Mesenchymal stem cell (in vitro differentiated cells and primary cell): ENCODE results near the gene STK16.

Source experiments
- DNase-seq: peaks from one replicate; pipeline ENCODE4 v3.0.0-alpha.2; 2013
- H2AFZ ChIP-seq: one replicate; pipeline ENCODE4 v1.6.1; 2013; ENCODE audit warnings: low read depth, mild to moderate bottlenecking, control low read depth, inconsistent platforms, low read length, moderate library complexity
- H2AK5ac ChIP-seq: 2 replicates; pipeline ENCODE4 v1.6.1; 2013; ENCODE audit warnings: low read length, moderate library complexity, mild to moderate bottlenecking, inconsistent platforms; ENCODE audit not compliant: severe bottlenecking
- H2BK120ac ChIP-seq: one replicate; pipeline ENCODE4 v1.6.1; 2013; ENCODE audit warnings: low read depth, mild to moderate bottlenecking, inconsistent platforms, low read length, moderate library complexity
- H2BK12ac ChIP-seq, 2 experiments: one replicate each; pipeline ENCODE4 v1.6.1; 2013; ENCODE audit warnings: inconsistent platforms in 2 of 2, low read length in 2 of 2, mild to moderate bottlenecking in 2 of 2, moderate library complexity in 2 of 2, control low read depth in 1 of 2
- H2BK15ac ChIP-seq: one replicate; pipeline ENCODE4 v1.6.1; 2013; ENCODE audit warnings: mild to moderate bottlenecking, low read depth, inconsistent platforms; ENCODE audit not compliant: poor library complexity, severe bottlenecking
- H2BK5ac ChIP-seq: 2 replicates; pipeline ENCODE4 v1.6.1; 2013; ENCODE audit warnings: low read depth, mild to moderate bottlenecking, low read length, control low read depth, inconsistent platforms; ENCODE audit not compliant: poor library complexity, severe bottlenecking
- H3K14ac ChIP-seq, 2 experiments: one replicate each; pipeline ENCODE4 v1.6.1; 2013; ENCODE audit warnings: inconsistent platforms in 2 of 2, low read length in 2 of 2, control low read depth in 1 of 2, mild to moderate bottlenecking in 1 of 2, moderate library complexity in 1 of 2
- H3K18ac ChIP-seq, 2 experiments: one replicate each; pipeline ENCODE4 v1.6.1; 2013; ENCODE audit warnings: inconsistent platforms in 2 of 2, low read length in 2 of 2, control low read depth in 1 of 2, low read depth in 1 of 2, mild to moderate bottlenecking in 1 of 2
- H3K23ac ChIP-seq, 2 experiments: one replicate each; pipeline ENCODE4 v1.6.1; 2013; ENCODE audit warnings: inconsistent platforms in 2 of 2, low read length in 2 of 2, mild to moderate bottlenecking in 2 of 2, moderate library complexity in 2 of 2, control low read depth in 1 of 2
- H3K27ac ChIP-seq: 2 replicates; pipeline ENCODE4 v1.5.1; 2013; ENCODE audit warnings: mild to moderate bottlenecking, moderate library complexity, low read length, control low read depth, inconsistent platforms; ENCODE audit not compliant: poor library complexity, severe bottlenecking
- H3K27me3 ChIP-seq, 2 experiments: 2 replicates each; pipeline versions ENCODE4 v1.6.1 to v1.7.0; 2013; ENCODE audit warnings: low read length in 2 of 2, mild to moderate bottlenecking in 2 of 2, moderate library complexity in 2 of 2, control low read depth in 1 of 2, inconsistent platforms in 1 of 2; ENCODE audit not compliant: control insufficient read depth in 1 of 2, insufficient read depth in 1 of 2
- H3K36me3 ChIP-seq, 2 experiments: 2 replicates each; pipeline versions ENCODE4 v1.6.1 to v1.7.0; 2013; ENCODE audit warnings: low read length in 2 of 2, control low read depth in 1 of 2, inconsistent platforms in 1 of 2, low read depth in 1 of 2, mild to moderate bottlenecking in 1 of 2; ENCODE audit not compliant: insufficient read depth in 2 of 2, control insufficient read depth in 1 of 2
- H3K4ac ChIP-seq, 2 experiments: one replicate each; pipeline ENCODE4 v1.6.1; 2013; ENCODE audit warnings: inconsistent platforms in 2 of 2, low read length in 2 of 2, mild to moderate bottlenecking in 2 of 2, moderate library complexity in 2 of 2, control low read depth in 1 of 2, low read depth in 1 of 2
- H3K4me1 ChIP-seq: 2 replicates; pipeline ENCODE4 v1.6.1; 2013; ENCODE audit warnings: low read depth, low read length, control low read depth; ENCODE audit not compliant: control insufficient read depth, insufficient read depth
- H3K4me2 ChIP-seq: 2 replicates; pipeline ENCODE4 v1.6.1; 2013; ENCODE audit warnings: low read length, mild to moderate bottlenecking, inconsistent platforms; ENCODE audit not compliant: poor library complexity, severe bottlenecking
- H3K4me3 ChIP-seq, 2 experiments: 2 replicates each; pipeline versions ENCODE4 v1.5.1 to v1.7.0; 2013; ENCODE audit warnings: low read length in 2 of 2, mild to moderate bottlenecking in 2 of 2, control low read depth in 1 of 2, low read depth in 1 of 2; ENCODE audit not compliant: insufficient read depth in 1 of 2
- H3K79me1 ChIP-seq: replicated peaks from 2 replicates; pipeline ENCODE4 v1.6.1; 2013; ENCODE audit warnings: mild to moderate bottlenecking, control low read depth, low read length, inconsistent platforms; ENCODE audit not compliant: poor library complexity, severe bottlenecking
- H3K9ac ChIP-seq: 2 replicates; pipeline ENCODE4 v1.7.0; 2013; ENCODE audit warnings: mild to moderate bottlenecking, low read length, moderate library complexity
- H3K9me3 ChIP-seq: 2 replicates; pipeline ENCODE4 v1.7.0; 2013; ENCODE audit warnings: mild to moderate bottlenecking, low read length; ENCODE audit not compliant: control insufficient read depth
- H4K8ac ChIP-seq: one replicate; pipeline ENCODE4 v1.6.1; 2013; ENCODE audit warnings: inconsistent platforms, mild to moderate bottlenecking, low read length, moderate library complexity
- H4K91ac ChIP-seq: one replicate; pipeline ENCODE4 v1.6.1; 2013; ENCODE audit warnings: mild to moderate bottlenecking, low read length, inconsistent platforms
- WGBS: methylation state at CpG from one replicate; pipeline ENCODE4 v1.1.7; 2013; ENCODE audit warnings: mixed read lengths; 5-methylcytosine and 5-hydroxymethylcytosine counted together

The STK16 gene

DNA sequence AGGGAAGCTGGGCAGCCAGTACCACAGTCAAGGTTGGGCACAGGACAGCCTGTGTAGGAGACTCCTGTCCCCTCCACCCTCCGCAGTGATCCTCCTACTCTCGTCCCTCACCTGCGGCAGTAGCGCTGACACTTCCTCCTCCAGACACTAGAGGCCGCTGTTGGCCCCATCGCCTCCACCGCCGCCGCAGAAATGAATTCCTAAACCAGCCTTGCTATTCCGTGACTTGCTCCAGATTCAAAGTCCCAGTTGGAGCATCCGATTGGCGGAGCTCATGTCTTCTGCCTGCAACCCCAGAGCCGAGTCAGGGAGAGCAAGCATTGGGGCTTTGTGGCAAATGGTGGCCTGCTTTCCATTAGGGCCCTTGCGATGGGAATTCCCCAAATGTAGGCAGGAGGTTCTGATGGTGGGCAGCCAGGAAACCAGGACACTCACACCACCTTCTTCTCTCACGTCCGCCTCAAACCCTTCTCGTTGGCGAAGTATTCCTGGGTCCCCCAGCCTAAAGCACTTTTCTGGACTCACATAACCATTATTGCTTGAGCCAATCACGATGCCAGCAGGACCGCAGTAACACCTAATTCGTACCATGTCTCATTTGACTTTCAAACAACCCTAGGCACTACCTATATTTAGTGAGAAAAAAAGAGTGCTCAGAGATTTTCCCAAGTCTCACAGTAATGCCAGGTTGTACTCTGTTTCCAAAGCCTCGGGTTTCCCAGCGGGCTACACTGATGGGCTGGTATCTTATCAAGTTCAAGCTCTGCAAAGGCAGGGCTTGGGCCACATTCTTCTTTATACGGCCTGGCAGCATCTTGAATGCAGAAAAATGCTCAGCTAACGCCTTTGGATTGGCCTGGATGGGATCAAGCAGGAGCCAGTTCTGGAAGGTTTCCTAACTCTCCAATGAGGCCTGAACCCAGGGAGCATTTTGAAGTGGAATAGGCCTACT is 32.7 kb downstream of the STK16 start:
- Histone ChIP-seq H3K14ac (no peak overlapping the region), H3K36me3 (peaks cover 23 to 28% of the 10 kb centered on the region in 2 experiments), H3K27me3 (no peaks in the 10 kb centered on the region), H2AFZ (peak overlapping the region; percentile 66), H2BK15ac (no peak overlapping the region), H2BK5ac (no peak overlapping the region), H3K27ac (peak overlapping the region; percentile 83), H3K4ac (peak overlapping the region in 1 of 2 experiments; percentile 3), H3K4me2 (peak overlapping the region; percentile 56), H2BK120ac (no peak overlapping the region), H3K4me3 (peak overlapping the region in 1 of 2 experiments; percentile 31), H3K79me1 (peaks cover 13% of the 10 kb centered on the region), H2BK12ac (peak overlapping the region; percentile 82 to 87), H4K91ac (peak overlapping the region; percentile 63), H3K4me1 (peaks cover 36% of the 10 kb centered on the region), H4K8ac (peak overlapping the region; percentile 66), H3K9ac (peak overlapping the region; percentile 97), H3K9me3 (no peaks in the 10 kb centered on the region), H3K18ac (peak overlapping the region; percentile 30 to 31), H2AK5ac (peak overlapping the region; percentile 1), H3K23ac (no peak overlapping the region)
- WGBS = 36% methylated on average over 25 of the region's 25 CpGs
- DNase-seq = peak; percentile 91

- H3K27ac ChIP-seq = peak overlapping the region; percentile 83
- H3K9ac ChIP-seq = peak overlapping the region; percentile 97
- H2BK120ac ChIP-seq = peak overlapping the region; percentile 29
- H3K14ac ChIP-seq = no peak overlapping the region
- H2BK5ac ChIP-seq = no peak overlapping the region
- H3K4me3 ChIP-seq = peak overlapping the region in 1 of 2 experiments; percentile 31
- peaks cover 13% of the 10 kb centered on the region for H3K79me1 ChIP-seq
- 2% methylated on average over 6 of the region's 9 CpGs for WGBS
- no peak overlapping the region for H3K23ac ChIP-seq
- no peak for DNase-seq
- peak overlapping the region; percentile 30 to 31 for H3K18ac ChIP-seq
- no peak overlapping the region for H3K4ac ChIP-seq
- H3K4me2 ChIP-seq = peak overlapping the region; percentile 56
- H3K27me3 ChIP-seq = no peaks in the 10 kb centered on the region
- no peak overlapping the region for H2BK15ac ChIP-seq
- H3K4me1 ChIP-seq = peaks cover 38% of the 10 kb centered on the region
- no peak overlapping the region for H2AFZ ChIP-seq
- peak overlapping the region; percentile 75 to 82 for H2BK12ac ChIP-seq
- H4K91ac ChIP-seq = peak overlapping the region; percentile 2
- H3K36me3 ChIP-seq = peaks cover 30 to 35% of the 10 kb centered on the region in 2 experiments
- peak overlapping the region; percentile 1 for H2AK5ac ChIP-seq
- H3K9me3 ChIP-seq = no peaks in the 10 kb centered on the region
- no peak overlapping the region for H4K8ac ChIP-seq
Observed at GRCh38 chr2:219278655-219279150, 33.4 kb downstream of the STK16 start.

GRCh38 chr2:219279151-219279915 is 34.1 kb downstream of the STK16 start, which contains the start of gene DNAJB2:
TSS of gene DNAJB2 (plus strand) at chr2:219279366. CDS start at chr2:219279834, 468 bp downstream.
- peak within 1 kb of the TSS; percentile 82 to 90 for H2BK12ac ChIP-seq
- peaks cover 37 to 41% of the 10 kb centered on the region in 2 experiments for H3K36me3 ChIP-seq
- H3K4ac ChIP-seq = peak within 1 kb of the TSS; percentile 49 to 94
- H2BK5ac ChIP-seq = peak within 1 kb of the TSS; percentile 96
- peaks cover 32% of the 10 kb centered on the region for H3K4me1 ChIP-seq
- H3K14ac ChIP-seq = peak within 1 kb of the TSS in 1 of 2 experiments; percentile 68
- H3K23ac ChIP-seq = peak within 1 kb of the TSS in 1 of 2 experiments; percentile 89
- peaks cover 13% of the 10 kb centered on the region for H3K79me1 ChIP-seq
- peak within 1 kb of the TSS; percentile 57 for H2AFZ ChIP-seq
- H3K27me3 ChIP-seq = no peaks in the 10 kb centered on the region
- H3K4me3 ChIP-seq = peak within 1 kb of the TSS; percentile 68 to 94
- peak within 1 kb of the TSS; percentile 97 for H3K9ac ChIP-seq
- H2AK5ac ChIP-seq = peak within 1 kb of the TSS; percentile 84
- H3K4me2 ChIP-seq = peak within 1 kb of the TSS; percentile 65
- peak within 1 kb of the TSS; percentile 85 for H3K27ac ChIP-seq
- H3K18ac ChIP-seq = peak within 1 kb of the TSS; percentile 45 to 91
- 0% methylated on average over 59 of the region's 65 CpGs for WGBS
- peak within 1 kb of the TSS; percentile 97 for H2BK120ac ChIP-seq
- DNase-seq = peak; percentile 100
- peak within 1 kb of the TSS; percentile 99 for H2BK15ac ChIP-seq
- peak within 1 kb of the TSS; percentile 51 for H4K8ac ChIP-seq
- H4K91ac ChIP-seq = peak within 1 kb of the TSS; percentile 2
- H3K9me3 ChIP-seq = no peaks in the 10 kb centered on the region
